Lower leg skin (tissue), 3 donors: ENCODE results near the gene ZNF782.

Experiments used
- POLR2A ChIP-seq, 2 donors: fragments of 450-650 bp; IDR thresholded peaks; one replicate each; pipeline ENCODE4 v1.6.1; 2016 to 2017; ENCODE audit warnings: antibody characterized with exemption in 2 of 2, mild to moderate bottlenecking in 1 of 2, moderate library complexity in 1 of 2
- TF ChIP-seq, protein P1 (sequence below), 3 donors: fragments of 450-650 bp; IDR thresholded peaks; one replicate each; pipeline ENCODE4 v1.5.1; 2016; ENCODE audit warnings: antibody characterized with exemption in 3 of 3, mild to moderate bottlenecking in 3 of 3, moderate library complexity in 2 of 3

DNA sequence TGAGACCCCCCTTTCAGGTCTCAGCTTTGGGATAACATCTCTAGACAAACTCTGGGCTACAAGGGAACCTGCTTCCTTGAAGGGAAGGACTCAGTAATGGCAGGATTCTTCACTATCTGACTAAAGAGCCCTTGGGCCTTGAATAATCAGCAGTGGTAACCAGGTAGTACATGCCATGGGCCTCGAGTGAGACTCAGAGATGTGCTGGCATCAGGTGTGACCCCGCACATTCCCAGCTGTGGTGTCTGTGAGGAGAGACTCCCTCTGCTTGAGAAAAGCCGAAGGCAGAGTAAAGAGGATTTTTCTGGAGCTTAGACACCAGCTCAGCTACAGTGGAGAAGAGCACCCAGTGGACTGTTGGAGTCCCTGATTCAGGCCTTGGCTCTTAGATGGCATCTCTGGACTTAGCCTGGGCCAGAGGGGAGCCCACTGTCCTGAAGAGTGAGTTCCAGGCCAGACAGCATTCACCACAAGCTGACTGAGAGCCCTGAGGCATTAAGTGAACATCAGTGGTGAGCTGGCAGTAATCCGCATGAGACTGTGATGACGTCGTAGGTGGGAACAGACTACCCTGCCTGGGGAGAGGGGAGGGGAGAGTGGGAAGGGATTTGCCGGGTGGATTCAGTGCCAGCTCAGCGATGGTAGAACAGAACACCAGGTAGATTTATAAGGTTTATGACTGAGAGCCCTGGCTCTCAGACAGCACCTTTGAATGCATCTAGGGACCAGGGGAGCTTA is 5.3 kb upstream of the ZNF782 start:
- TF ChIP-seq, protein P1, sequence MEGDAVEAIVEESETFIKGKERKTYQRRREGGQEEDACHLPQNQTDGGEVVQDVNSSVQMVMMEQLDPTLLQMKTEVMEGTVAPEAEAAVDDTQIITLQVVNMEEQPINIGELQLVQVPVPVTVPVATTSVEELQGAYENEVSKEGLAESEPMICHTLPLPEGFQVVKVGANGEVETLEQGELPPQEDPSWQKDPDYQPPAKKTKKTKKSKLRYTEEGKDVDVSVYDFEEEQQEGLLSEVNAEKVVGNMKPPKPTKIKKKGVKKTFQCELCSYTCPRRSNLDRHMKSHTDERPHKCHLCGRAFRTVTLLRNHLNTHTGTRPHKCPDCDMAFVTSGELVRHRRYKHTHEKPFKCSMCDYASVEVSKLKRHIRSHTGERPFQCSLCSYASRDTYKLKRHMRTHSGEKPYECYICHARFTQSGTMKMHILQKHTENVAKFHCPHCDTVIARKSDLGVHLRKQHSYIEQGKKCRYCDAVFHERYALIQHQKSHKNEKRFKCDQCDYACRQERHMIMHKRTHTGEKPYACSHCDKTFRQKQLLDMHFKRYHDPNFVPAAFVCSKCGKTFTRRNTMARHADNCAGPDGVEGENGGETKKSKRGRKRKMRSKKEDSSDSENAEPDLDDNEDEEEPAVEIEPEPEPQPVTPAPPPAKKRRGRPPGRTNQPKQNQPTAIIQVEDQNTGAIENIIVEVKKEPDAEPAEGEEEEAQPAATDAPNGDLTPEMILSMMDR (IDR thresholded peaks at IDR 0.05): no peak
- TF ChIP-seq POLR2A (IDR thresholded peaks at IDR 0.05): no peak
